ENCODE data around the gene FIBP. TPM values are rescaled to one million over a fixed set of nuclear protein-coding genes. Genes with fewer than 3 reads are reported as not detected.

Gene FIBP
- total RNA-seq, 1 donor = 129 TPM

- no peaks in the 10 kb centered on the region for H3K9me3 ChIP-seq (ENCODE audit: low read depth, low read length)
- no peak overlapping the region for H2AFZ ChIP-seq (ENCODE audit: low read length)
- DNase-seq (ENCODE audit: insufficient read length, low spot score, missing footprints) = peak; percentile 84
- H3K4me2 ChIP-seq (ENCODE audit: insufficient read depth, low read length) = no peak overlapping the region
- peaks cover 32% of the 10 kb centered on the region for H4K20me1 ChIP-seq (ENCODE audit: insufficient read depth, low read length)
- peaks cover 20% of the 10 kb centered on the region for H3K4me1 ChIP-seq (ENCODE audit: insufficient read depth, low read length)
- peak overlapping the region; percentile 23 for H3K27ac ChIP-seq (ENCODE audit: low read depth, low read length)
- peaks cover 44% of the 10 kb centered on the region for H3K79me2 ChIP-seq (ENCODE audit: insufficient read depth, low read length)
- peaks cover 59% of the 10 kb centered on the region for H3K36me3 ChIP-seq (ENCODE audit: insufficient read depth, low read length)
- H3K4me3 ChIP-seq (ENCODE audit: insufficient read depth, low read length) = no peak overlapping the region
- no peak for TF ChIP-seq CTCF (IDR thresholded peaks at IDR 0.05; ENCODE audit: extremely low read depth, low read depth, low read length)
- H3K27me3 ChIP-seq (ENCODE audit: insufficient read depth, low read length) = no peaks in the 10 kb centered on the region
Observed at GRCh38 chr11:65869643-65870306, 18.5 kb downstream of the FIBP start.

GRCh38 chr11:65868907-65869306 is 19.4 kb downstream of the FIBP start:
- no peak overlapping the region for H3K4me3 ChIP-seq (ENCODE audit: insufficient read depth, low read length)
- no peak overlapping the region for H3K4me2 ChIP-seq (ENCODE audit: insufficient read depth, low read length)
- no peak overlapping the region for H3K27ac ChIP-seq (ENCODE audit: low read depth, low read length)
- no peak overlapping the region for H2AFZ ChIP-seq (ENCODE audit: low read length)
- H4K20me1 ChIP-seq (ENCODE audit: insufficient read depth, low read length) = peaks cover 32% of the 10 kb centered on the region
- H3K27me3 ChIP-seq (ENCODE audit: insufficient read depth, low read length) = no peaks in the 10 kb centered on the region
- H3K4me1 ChIP-seq (ENCODE audit: insufficient read depth, low read length) = peaks cover 20% of the 10 kb centered on the region
- H3K79me2 ChIP-seq (ENCODE audit: insufficient read depth, low read length) = peaks cover 48% of the 10 kb centered on the region
- DNase-seq (ENCODE audit: insufficient read length, low spot score, missing footprints) = peak; percentile 87
- no peak for TF ChIP-seq CTCF (IDR thresholded peaks at IDR 0.05; ENCODE audit: extremely low read depth, low read depth, low read length)
- no peaks in the 10 kb centered on the region for H3K9me3 ChIP-seq (ENCODE audit: low read depth, low read length)
- peaks cover 67% of the 10 kb centered on the region for H3K36me3 ChIP-seq (ENCODE audit: insufficient read depth, low read length)

- H3K79me2 ChIP-seq (ENCODE audit: insufficient read depth, low read length) = peaks cover 51% of the 10 kb centered on the region
- H3K27me3 ChIP-seq (ENCODE audit: insufficient read depth, low read length) = no peaks in the 10 kb centered on the region
- H3K4me2 ChIP-seq (ENCODE audit: insufficient read depth, low read length) = no peak overlapping the region
- TF ChIP-seq CTCF (IDR thresholded peaks at IDR 0.05; ENCODE audit: extremely low read depth, low read depth, low read length) = no peak
- H3K9me3 ChIP-seq (ENCODE audit: low read depth, low read length) = no peaks in the 10 kb centered on the region
- peaks cover 73% of the 10 kb centered on the region for H3K36me3 ChIP-seq (ENCODE audit: insufficient read depth, low read length)
- peaks cover 18% of the 10 kb centered on the region for H3K4me1 ChIP-seq (ENCODE audit: insufficient read depth, low read length)
- H3K4me3 ChIP-seq (ENCODE audit: insufficient read depth, low read length) = no peak overlapping the region
- DNase-seq (ENCODE audit: insufficient read length, low spot score, missing footprints) = peak; percentile 79
- peaks cover 34% of the 10 kb centered on the region for H4K20me1 ChIP-seq (ENCODE audit: insufficient read depth, low read length)
- no peak overlapping the region for H3K27ac ChIP-seq (ENCODE audit: low read depth, low read length)
- no peak overlapping the region for H2AFZ ChIP-seq (ENCODE audit: low read length)
Observed at GRCh38 chr11:65868076-65868667, 20.1 kb downstream of the FIBP start.

- TF ChIP-seq CTCF (IDR thresholded peaks at IDR 0.05; ENCODE audit: extremely low read depth, low read depth, low read length) = no peak
- H3K79me2 ChIP-seq (ENCODE audit: insufficient read depth, low read length) = peaks cover 55% of the 10 kb centered on the region
Observed at GRCh38 chr11:65867284-65868071, 20.8 kb downstream of the FIBP start.

More at GRCh38 chr11:65867284-65868071, 20.8 kb downstream of the FIBP start:
- Histone ChIP-seq H3K9me3 (ENCODE audit: low read depth, low read length) (no peaks in the 10 kb centered on the region), H2AFZ (ENCODE audit: low read length) (no peak overlapping the region), H4K20me1 (ENCODE audit: insufficient read depth, low read length) (peaks cover 35% of the 10 kb centered on the region), H3K4me3 (ENCODE audit: insufficient read depth, low read length) (no peak overlapping the region), H3K27me3 (ENCODE audit: insufficient read depth, low read length) (no peaks in the 10 kb centered on the region), H3K4me2 (ENCODE audit: insufficient read depth, low read length) (no peak overlapping the region), H3K27ac (ENCODE audit: low read depth, low read length) (no peak overlapping the region), H3K4me1 (ENCODE audit: insufficient read depth, low read length) (peaks cover 15% of the 10 kb centered on the region), H3K36me3 (ENCODE audit: insufficient read depth, low read length) (peaks cover 79% of the 10 kb centered on the region)
- DNase-seq (ENCODE audit: insufficient read length, low spot score, missing footprints) = peak; percentile 82
